Endothelial cell of umbilical vein (primary cell): ENCODE data around the gene SNN. TPM values are rescaled to one million over a fixed set of nuclear protein-coding genes. Genes with fewer than 3 reads are reported as not detected.

Source experiments
- BruUV-seq: library from RNA; stranded (reverse); fragments of 400-500 nt; replicated peaks from 2 replicates; lab custom pipeline; 2021; lab: Mats Ljungman, UMichigan
- CTCF ChIA-PET: fragments of 300-600, 350-600 bp; sonication (Branson Sonifier 250); formaldehyde crosslinking; loops from one replicate; lab custom pipeline; 2021; ENCODE audit warnings: antibody characterized with exemption, inconsistent platforms; lab: Charles Lee
- POLR2A ChIA-PET: fragments of 300-600, 350-600 bp; sonication (Branson Sonifier 250); formaldehyde crosslinking; loops from one replicate; lab custom pipeline; 2021; ENCODE audit warnings: antibody characterized with exemption, inconsistent platforms; lab: Charles Lee
- DNase-seq: peaks from one replicate; pipeline ENCODE4 v3.0.0-alpha.2; 2011; ENCODE audit warnings: low read depth, low spot score
- FAIRE-seq: peaks from 2 replicates; lab custom pipeline; 2011; peaks lifted over from hg19 to GRCh38; lab: Jason Lieb, UNC
- H2AFZ ChIP-seq: 2 replicates; pipeline ENCODE4 v1.6.0; 2012; ENCODE audit warnings: low read depth, low read length, control low read depth, inconsistent platforms
- H3K27ac ChIP-seq: 2 replicates; pipeline ENCODE4 v1.5.1; 2011; ENCODE audit warnings: low read depth, mild to moderate bottlenecking, control low read depth, low read length, moderate library complexity; ENCODE audit not compliant: insufficient read depth
- H3K27me3 ChIP-seq, 2 experiments: 2 replicates each; pipeline versions ENCODE4 v1.6.0 to v1.6.1; 2011; ENCODE audit warnings: low read length in 2 of 2, mixed read lengths in 1 of 2; ENCODE audit not compliant: control insufficient read depth in 2 of 2, insufficient read depth in 2 of 2
- H3K36me3 ChIP-seq, 2 experiments: 2 replicates in 1 of 2; 3 replicates in 1 of 2; pipeline ENCODE4 v1.5.1; 2011; ENCODE audit warnings: low read length in 2 of 2, mild to moderate bottlenecking in 1 of 2, moderate library complexity in 1 of 2; ENCODE audit not compliant: control insufficient read depth in 2 of 2, insufficient read depth in 2 of 2; ENCODE audit errors: extremely low read depth in 1 of 2
- H3K4me1 ChIP-seq: 3 replicates; pipeline ENCODE4 v1.5.1; 2011; ENCODE audit warnings: mild to moderate bottlenecking, low read length; ENCODE audit not compliant: control insufficient read depth, insufficient read depth; ENCODE audit errors: extremely low read depth
- H3K4me2 ChIP-seq: 2 replicates; pipeline ENCODE4 v1.6.1; 2011; ENCODE audit warnings: low read length, control low read depth, mixed read lengths; ENCODE audit not compliant: insufficient read depth
- H3K4me3 ChIP-seq, 3 experiments: fragments of 200-600 bp in 1 of 3; sonication (generic), shearing (Covaris generic) in 1 of 3; replicated peaks in 1 of 3; 2 replicates each; pipeline ENCODE4 v1.5.1; 2011 to 2016; ENCODE audit warnings: control low read depth in 3 of 3, low read length in 3 of 3, mild to moderate bottlenecking in 2 of 3, inconsistent platforms in 1 of 3, low read depth in 1 of 3, moderate library complexity in 1 of 3; ENCODE audit not compliant: insufficient read depth in 1 of 3
- H3K79me2 ChIP-seq: 2 replicates; pipeline ENCODE4 v1.6.0; 2012; ENCODE audit warnings: low read length, inconsistent platforms; ENCODE audit not compliant: control insufficient read depth, insufficient read depth
- H3K9ac ChIP-seq: replicated peaks from 2 replicates; pipeline ENCODE3; 2011; ENCODE audit warnings: low read length, control low read depth; ENCODE audit not compliant: insufficient read depth; ENCODE audit errors: extremely low read depth
- H3K9me1 ChIP-seq: replicated peaks from 3 replicates; pipeline ENCODE4 v1.6.0; 2011; ENCODE audit warnings: mild to moderate bottlenecking, low read length; ENCODE audit not compliant: control insufficient read depth, insufficient read depth; ENCODE audit errors: extremely low read depth
- H3K9me3 ChIP-seq: replicated peaks from 2 replicates; pipeline ENCODE4 v1.5.1; 2012; ENCODE audit warnings: low read length, inconsistent platforms; ENCODE audit not compliant: control insufficient read depth, insufficient read depth
- H4K20me1 ChIP-seq: replicated peaks from 2 replicates; pipeline ENCODE3; 2011; ENCODE audit warnings: mild to moderate bottlenecking, low read length; ENCODE audit not compliant: control insufficient read depth, insufficient read depth; ENCODE audit errors: extremely low read depth
- EZH2 ChIP-seq: IDR thresholded peaks from 2 replicates; pipeline ENCODE4 v1.6.1; 2012; ENCODE audit warnings: borderline replicate concordance, low read depth, mild to moderate bottlenecking, moderate library complexity, low read length, inconsistent platforms; ENCODE audit not compliant: severe bottlenecking
- FOS ChIP-seq: IDR thresholded peaks from 2 replicates; pipeline ENCODE4 v1.6.1; 2011; ENCODE audit warnings: mild to moderate bottlenecking, low read length, moderate library complexity, borderline replicate concordance; ENCODE audit not compliant: insufficient read depth
- GATA2 ChIP-seq: IDR thresholded peaks from 2 replicates; pipeline ENCODE4 v1.7.0; 2011; ENCODE audit warnings: low read depth, mild to moderate bottlenecking, moderate library complexity, mixed read lengths, low read length; ENCODE audit not compliant: insufficient read length, insufficient read depth
- JUN ChIP-seq: IDR thresholded peaks from 2 replicates; pipeline ENCODE4 v1.6.1; 2011; ENCODE audit warnings: borderline replicate concordance, low read depth; ENCODE audit not compliant: insufficient read length, insufficient read depth
- MYC ChIP-seq: IDR thresholded peaks from one replicate; pipeline ENCODE4 v1.6.1; 2011; ENCODE audit warnings: mild to moderate bottlenecking, low read depth, low read length
- POLR2A ChIP-seq: IDR thresholded peaks from 2 replicates; pipeline ENCODE4 v1.6.1; 2012; ENCODE audit warnings: low read depth, mild to moderate bottlenecking, control low read depth, low read length
- POLR2AphosphoS5 ChIP-seq: IDR thresholded peaks from 2 replicates; pipeline ENCODE4 v1.6.1; 2012; ENCODE audit warnings: low read depth, mild to moderate bottlenecking, control low read depth, low read length, moderate library complexity; ENCODE audit not compliant: insufficient read depth
- dilution Hi-C: fragments of 300-500 bp; cut with MboI; formaldehyde crosslinking; loops from one replicate; pipeline ENCODE4 v1.15.0; 2019; ENCODE audit warnings: low sequenced_read_pairs; ENCODE audit not compliant: extremely low pct_ligation_motif_present
- intact Hi-C: fragments of 100-400 bp; cut with micrococcal nuclease; formaldehyde crosslinking; loops from one replicate; pipeline ENCODE4 v1.10.0; 2022
- polyA plus RNA-seq, 4 experiments: library from polyadenylated mRNA; depleted of rRNA in 3 of 4; stranded (reverse) in 3 of 4; unstranded in 1 of 4; fragments of >200 nt; gene quantifications; 2 replicates each; pipeline versions ENCODE4 v1.2.1 to v1.2.3, GENCODE V29; 2011 to 2012; ENCODE audit warnings: missing spikeins in 1 of 4
- total RNA-seq: library from RNA; stranded (reverse); gene quantifications from 2 replicates; pipeline ENCODE4 v1.2.3, GENCODE V29; 2021
- TF ChIP-seq, protein P1 (sequence below): IDR thresholded peaks from 2 replicates; pipeline ENCODE4 v1.6.1; 2011; ENCODE audit not compliant: insufficient read depth, insufficient read length
- TF ChIP-seq, protein P2 (sequence below), 2 donors: IDR thresholded peaks; 1 replicate in 1 of 2; 2 replicates in 1 of 2; pipeline ENCODE4 v1.5.1; 2011; ENCODE audit warnings: low read length in 2 of 2, mild to moderate bottlenecking in 2 of 2, moderate library complexity in 2 of 2, control low read depth in 1 of 2, inconsistent platforms in 1 of 2, low read depth in 1 of 2; ENCODE audit not compliant: insufficient read depth in 1 of 2; ENCODE audit errors: extremely low read depth in 1 of 2

The SNN gene
- total and polyA plus RNA-seq, 2 donors (not counting 3 experiments of a cell fraction or from before 2014, with no cell fraction given), result 17.7 to 24.1 TPM

DNA sequence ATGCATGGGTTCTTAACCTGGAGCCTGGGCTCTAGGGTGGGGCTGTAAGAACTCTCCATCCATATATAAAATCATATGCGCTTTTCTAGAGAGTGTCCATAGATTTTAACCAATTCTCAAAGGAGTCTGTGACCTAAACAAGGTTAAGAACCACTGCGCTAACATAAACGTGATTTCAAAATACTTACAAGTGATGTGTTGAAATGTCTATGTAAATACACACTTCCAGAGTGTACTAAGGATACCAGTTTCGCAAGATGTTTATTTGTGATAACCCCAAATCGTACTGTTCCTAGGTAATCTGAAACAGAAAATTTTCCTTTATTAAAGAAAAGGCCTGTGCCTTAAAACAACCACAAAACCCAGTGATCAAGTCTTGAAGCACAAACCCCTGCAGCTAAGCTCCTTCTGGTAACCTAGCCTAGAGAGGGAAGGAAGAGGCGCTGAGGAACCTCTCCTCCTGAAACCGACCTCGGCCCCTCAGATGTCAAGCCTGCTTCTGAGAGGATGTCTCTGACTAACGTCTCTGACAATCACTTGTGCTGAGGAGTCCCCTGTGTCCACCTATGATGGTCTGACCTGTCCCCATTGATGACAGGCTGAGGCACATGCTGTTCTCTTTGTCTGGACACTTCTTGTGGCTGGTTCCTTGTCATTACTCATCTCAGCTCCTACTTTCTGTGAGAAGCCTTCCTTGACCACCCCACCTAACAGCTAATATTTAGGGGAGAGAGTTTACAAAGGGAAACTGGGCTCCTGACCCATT is 32.2 kb downstream of the SNN start:
- FAIRE-seq, result no peak
- intact Hi-C loops, result no loop called here
- Histone ChIP-seq H3K36me3 (peaks cover 9 to 30% of the 10 kb centered on the region in 2 experiments), H3K9me1 (no peaks in the 10 kb centered on the region), H3K79me2 (peaks cover 9% of the 10 kb centered on the region), H3K4me2 (no peak overlapping the region), H3K9ac (no peak overlapping the region), H3K9me3 (no peaks in the 10 kb centered on the region), H3K27me3 (no peaks in the 10 kb centered on the region), H3K4me3 (no peak overlapping the region), H3K4me1 (no peaks in the 10 kb centered on the region), H2AFZ (no peak overlapping the region), H3K27ac (no peak overlapping the region), H4K20me1 (no peaks in the 10 kb centered on the region)
- POLR2A ChIA-PET, result interaction anchor here (0.7 kb wide), 1 partner anchor 724 kb away, joined by 7 read pairs; no protein-coding TSS in a partner anchor
- no peak for DNase-seq
- CTCF ChIA-PET, result interaction anchor here (0.6 kb wide), 1 partner anchor 10 kb away, joined by 3 read pairs; no protein-coding TSS in a partner anchor
- no TSS peak for BruUV-seq
- dilution Hi-C loops, result no loop called here
- TF ChIP-seq, protein P1, sequence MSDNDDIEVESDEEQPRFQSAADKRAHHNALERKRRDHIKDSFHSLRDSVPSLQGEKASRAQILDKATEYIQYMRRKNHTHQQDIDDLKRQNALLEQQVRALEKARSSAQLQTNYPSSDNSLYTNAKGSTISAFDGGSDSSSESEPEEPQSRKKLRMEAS, result no peak
- TF ChIP-seq, protein P2, sequence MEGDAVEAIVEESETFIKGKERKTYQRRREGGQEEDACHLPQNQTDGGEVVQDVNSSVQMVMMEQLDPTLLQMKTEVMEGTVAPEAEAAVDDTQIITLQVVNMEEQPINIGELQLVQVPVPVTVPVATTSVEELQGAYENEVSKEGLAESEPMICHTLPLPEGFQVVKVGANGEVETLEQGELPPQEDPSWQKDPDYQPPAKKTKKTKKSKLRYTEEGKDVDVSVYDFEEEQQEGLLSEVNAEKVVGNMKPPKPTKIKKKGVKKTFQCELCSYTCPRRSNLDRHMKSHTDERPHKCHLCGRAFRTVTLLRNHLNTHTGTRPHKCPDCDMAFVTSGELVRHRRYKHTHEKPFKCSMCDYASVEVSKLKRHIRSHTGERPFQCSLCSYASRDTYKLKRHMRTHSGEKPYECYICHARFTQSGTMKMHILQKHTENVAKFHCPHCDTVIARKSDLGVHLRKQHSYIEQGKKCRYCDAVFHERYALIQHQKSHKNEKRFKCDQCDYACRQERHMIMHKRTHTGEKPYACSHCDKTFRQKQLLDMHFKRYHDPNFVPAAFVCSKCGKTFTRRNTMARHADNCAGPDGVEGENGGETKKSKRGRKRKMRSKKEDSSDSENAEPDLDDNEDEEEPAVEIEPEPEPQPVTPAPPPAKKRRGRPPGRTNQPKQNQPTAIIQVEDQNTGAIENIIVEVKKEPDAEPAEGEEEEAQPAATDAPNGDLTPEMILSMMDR (IDR thresholded peaks at IDR 0.05; ENCODE audit: extremely low read depth in 1 of 2, insufficient read depth in 1 of 2, low read depth in 1 of 2, low read length in 2 of 2), result no peak
- TF ChIP-seq POLR2AphosphoS5 (no peak), JUN (no peak), FOS (no peak), EZH2 (no peak), POLR2A (no peak), GATA2 (no peak), MYC (no peak)
